ENCODE data around the gene ZNF408. TPM values are rescaled to one million over a fixed set of nuclear protein-coding genes. Genes with fewer than 3 reads are reported as not detected.

The ZNF408 gene
- total and polyA plus RNA-seq, 2 of the 13 experiments (the other 11 are each of a cell fraction or from before 2014, with no cell fraction given), result 11.2 to 12.5 TPM

GRCh38 chr11:46700241-46701077 is at the start of gene ZNF408, which contains the start of gene ARHGAP1 (continued):
- no peak; the same call in 1 of the 2 replicates for TF ChIP-seq CAMTA2 (CRISPR knock-in tag; IDR thresholded peaks at IDR 0.05; ENCODE audit: borderline replicate concordance)
- peak; percentile 13 for TF ChIP-seq ZFP36 (IDR thresholded peaks at IDR 0.05; ENCODE audit: borderline replicate concordance, low read depth, low read length, partially characterized antibody)
- peak; percentile 18 for TF ChIP-seq SKI (IDR thresholded peaks at IDR 0.05; ENCODE audit: partially characterized antibody)
- TF ChIP-seq LCORL (IDR thresholded peaks at IDR 0.05), result no peak
- peak; percentile 36; the same call in 1 of the 2 replicates for TF ChIP-seq LCORL (CRISPR knock-in tag; IDR thresholded peaks at IDR 0.05)
- peak; percentile 85 for TF ChIP-seq TAF1 (CRISPR knock-in tag; IDR thresholded peaks at IDR 0.05)
- TF ChIP-seq ZMYM3 (CRISPR knock-in tag; IDR thresholded peaks at IDR 0.05), result no peak
- no peak for TF ChIP-seq JARID2 (CRISPR knock-in tag; IDR thresholded peaks at IDR 0.05; ENCODE audit: insufficient replicate concordance)
- no peak; the same call in 1 of the 2 replicates for TF ChIP-seq ZNF773 (CRISPR knock-in tag; IDR thresholded peaks at IDR 0.05; ENCODE audit: borderline replicate concordance)
- no peak for TF ChIP-seq ZNF879 (CRISPR knock-in tag; IDR thresholded peaks at IDR 0.05)
- no peak for TF ChIP-seq ZNF33B (CRISPR knock-in tag; IDR thresholded peaks at IDR 0.05)
- TF ChIP-seq THAP7 (CRISPR knock-in tag; IDR thresholded peaks at IDR 0.05), result peak; percentile 99
- TF ChIP-seq EEA1 (CRISPR knock-in tag; IDR thresholded peaks at IDR 0.05; ENCODE audit: borderline replicate concordance), result no peak
- no peak for TF ChIP-seq AKAP8 (CRISPR knock-in tag; IDR thresholded peaks at IDR 0.05)
- no peak for TF ChIP-seq HES4 (CRISPR knock-in tag; IDR thresholded peaks at IDR 0.05; ENCODE audit: borderline replicate concordance)
- TF ChIP-seq ZNF543 (CRISPR knock-in tag; IDR thresholded peaks at IDR 0.05), result peak; percentile 68
- peak; percentile 64 for TF ChIP-seq TFDP2 (CRISPR knock-in tag; IDR thresholded peaks at IDR 0.05)
- peak; percentile 71 for TF ChIP-seq HDAC2 (CRISPR knock-in tag; IDR thresholded peaks at IDR 0.05)
- TF ChIP-seq ZNF644 (CRISPR knock-in tag; IDR thresholded peaks at IDR 0.05; ENCODE audit: low read depth), result no peak
- no peak; the same call in 1 of the 2 replicates for TF ChIP-seq CCDC6 (CRISPR knock-in tag; IDR thresholded peaks at IDR 0.05)
- peak; percentile 81 for TF ChIP-seq SIN3B (IDR thresholded peaks at IDR 0.05; ENCODE audit: low read length)
- TF ChIP-seq ZNF350 (CRISPR knock-in tag; IDR thresholded peaks at IDR 0.05; ENCODE audit: borderline replicate concordance, low read depth), result peak; percentile 77; the same call in 1 of the 2 replicates
- TF ChIP-seq SRF (IDR thresholded peaks at IDR 0.05; ENCODE audit: low read depth, low read length), result peak; percentile 98
- no peak for TF ChIP-seq ZBTB14 (CRISPR knock-in tag; IDR thresholded peaks at IDR 0.05)
- TF ChIP-seq RXRB (CRISPR knock-in tag; IDR thresholded peaks at IDR 0.05; ENCODE audit: borderline replicate concordance), result peak; percentile 70
- TF ChIP-seq HNF1B (CRISPR knock-in tag; IDR thresholded peaks at IDR 0.05), result peak; percentile 88
